Karpas-422 (cell line): ENCODE results near the gene TUBA4B. TPM values are rescaled to one million over a fixed set of nuclear protein-coding genes. Genes with fewer than 3 reads are reported as not detected.

Experiments used
- DNase-seq: peaks from one replicate; pipeline ENCODE4 v3.0.0-alpha.2; 2015
- H2AFZ ChIP-seq: fragments of 200-600 bp; sonication (generic); 2 replicates; pipeline ENCODE4 v1.6.1; 2014; ENCODE audit warnings: antibody characterized with exemption, low read length, mixed read lengths
- H3K27ac ChIP-seq: fragments of 200-600 bp; sonication (generic); 2 replicates; pipeline ENCODE4 v1.5.1; 2014; ENCODE audit warnings: mild to moderate bottlenecking, low read length, moderate library complexity
- H3K27me3 ChIP-seq: fragments of 200-600 bp; sonication (generic); 2 replicates; pipeline ENCODE4 v1.6.1; 2014; ENCODE audit warnings: low read length, mixed read lengths
- H3K36me3 ChIP-seq: fragments of 200-600 bp; sonication (generic); 2 replicates; pipeline ENCODE4 v1.6.1; 2014; ENCODE audit warnings: low read length, mixed read lengths; ENCODE audit not compliant: insufficient read depth
- H3K4me1 ChIP-seq: fragments of 200-600 bp; sonication (generic); 2 replicates; pipeline ENCODE4 v1.6.1; 2014; ENCODE audit warnings: mild to moderate bottlenecking, low read length, mixed read lengths
- H3K4me2 ChIP-seq: fragments of 200-600 bp; sonication (generic); 2 replicates; pipeline ENCODE4 v1.6.1; 2014; ENCODE audit warnings: low read length, low read depth, mild to moderate bottlenecking; ENCODE audit not compliant: poor library complexity, severe bottlenecking
- H3K4me3 ChIP-seq: fragments of 200-600 bp; sonication (generic); 2 replicates; pipeline ENCODE4 v1.5.1; 2014; ENCODE audit warnings: mild to moderate bottlenecking, antibody characterized with exemption, low read length, mixed read lengths
- H3K79me2 ChIP-seq: fragments of 200-600 bp; sonication (generic); 2 replicates; pipeline ENCODE4 v1.6.1; 2014; ENCODE audit warnings: mild to moderate bottlenecking, low read length, mixed read lengths
- H3K9ac ChIP-seq: fragments of 200-600 bp; sonication (generic); 2 replicates; pipeline ENCODE4 v1.6.0; 2014; ENCODE audit warnings: low read length
- H3K9me2 ChIP-seq: fragments of 200-600 bp; sonication (generic), shearing (Covaris generic); replicated peaks from 2 replicates; pipeline ENCODE4 v1.6.0; 2014; ENCODE audit warnings: mild to moderate bottlenecking, low read length, moderate library complexity; ENCODE audit not compliant: insufficient read depth
- H3K9me3 ChIP-seq: fragments of 300-700, 200-600 bp; sonication (generic); 2 replicates; pipeline ENCODE4 v1.6.1; 2014; ENCODE audit warnings: low read length, mixed read lengths
- H4K20me1 ChIP-seq: fragments of 200-600 bp; sonication (generic); 2 replicates; pipeline ENCODE4 v1.6.1; 2014; ENCODE audit warnings: mild to moderate bottlenecking, antibody characterized with exemption, low read length, low read depth; ENCODE audit not compliant: insufficient read depth
- total RNA-seq: library from RNA; depleted of rRNA; stranded (reverse); fragments of >200 nt; shearing (Covaris generic); gene quantifications from 2 replicates; pipeline ENCODE4 v1.2.3, GENCODE V29; 2014; ENCODE audit warnings: low replicate concordance

The TUBA4B gene
- total RNA-seq, 1 experiment from 2014 or later = not detected

- Histone ChIP-seq H3K9me2 (no peaks in the 10 kb centered on the region), H3K79me2 (no peaks in the 10 kb centered on the region), H3K4me3 (no peak overlapping the region), H3K9ac (no peak overlapping the region), H4K20me1 (peaks cover 4% of the 10 kb centered on the region; the same call in 1 of the 2 replicates), H3K27me3 (no peaks in the 10 kb centered on the region), H2AFZ (no peak overlapping the region), H3K27ac (no peak overlapping the region), H3K4me2 (no peak overlapping the region), H3K36me3 (no peaks in the 10 kb centered on the region), H3K4me1 (no peaks in the 10 kb centered on the region), H3K9me3 (no peaks in the 10 kb centered on the region)
- DNase-seq = no peak
Measured at GRCh38 chr2:219271021-219271420, 18.0 kb downstream of the TUBA4B start.

GRCh38 chr2:219272356-219272755 is 19.3 kb downstream of the TUBA4B start:
- Histone ChIP-seq H3K9me2 (no peaks in the 10 kb centered on the region), H3K4me3 (no peak overlapping the region), H3K79me2 (no peaks in the 10 kb centered on the region), H3K4me1 (peaks cover 5% of the 10 kb centered on the region), H3K4me2 (no peak overlapping the region), H3K27me3 (no peaks in the 10 kb centered on the region), H4K20me1 (peaks cover 4% of the 10 kb centered on the region; the same call in 1 of the 2 replicates), H3K9me3 (no peaks in the 10 kb centered on the region), H3K36me3 (no peaks in the 10 kb centered on the region), H2AFZ (no peak overlapping the region), H3K27ac (no peak overlapping the region), H3K9ac (no peak overlapping the region)
- no peak for DNase-seq

- DNase-seq = no peak
- Histone ChIP-seq H3K79me2 (no peaks in the 10 kb centered on the region), H3K4me3 (no peak overlapping the region), H2AFZ (no peak overlapping the region), H3K27me3 (no peaks in the 10 kb centered on the region), H3K27ac (no peak overlapping the region), H3K4me2 (no peak overlapping the region), H3K4me1 (peaks cover 12% of the 10 kb centered on the region), H3K9me3 (no peaks in the 10 kb centered on the region), H4K20me1 (peaks cover 4% of the 10 kb centered on the region; the same call in 1 of the 2 replicates), H3K36me3 (no peaks in the 10 kb centered on the region), H3K9ac (no peak overlapping the region), H3K9me2 (no peaks in the 10 kb centered on the region)
Measured at GRCh38 chr2:219272995-219273394, 20.0 kb downstream of the TUBA4B start.

GRCh38 chr2:219273937-219274336 is 20.9 kb downstream of the TUBA4B start:
- Histone ChIP-seq H3K4me3 (no peak overlapping the region), H4K20me1 (peaks cover 4% of the 10 kb centered on the region; the same call in 1 of the 2 replicates), H3K27me3 (no peaks in the 10 kb centered on the region), H2AFZ (no peak overlapping the region), H3K9me3 (no peaks in the 10 kb centered on the region), H3K4me1 (peaks cover 21% of the 10 kb centered on the region), H3K27ac (no peak overlapping the region), H3K4me2 (no peak overlapping the region), H3K9ac (no peak overlapping the region), H3K9me2 (no peaks in the 10 kb centered on the region), H3K36me3 (no peaks in the 10 kb centered on the region), H3K79me2 (no peaks in the 10 kb centered on the region)
- no peak for DNase-seq

- no peak overlapping the region for H3K4me2 ChIP-seq
Measured at GRCh38 chr2:219274361-219274921, 21.4 kb downstream of the TUBA4B start.

GRCh38 chr2:219277703-219278654 is 24.9 kb downstream of the TUBA4B start:
- Histone ChIP-seq H4K20me1 (no peaks in the 10 kb centered on the region; the same call in 1 of the 2 replicates), H3K36me3 (no peaks in the 10 kb centered on the region; the same call in 1 of the 2 replicates), H3K27ac (peak overlapping the region; percentile 96), H3K4me3 (peak overlapping the region; percentile 66), H3K4me1 (peaks cover 40% of the 10 kb centered on the region), H3K27me3 (no peaks in the 10 kb centered on the region), H3K9me3 (no peaks in the 10 kb centered on the region), H3K9ac (peak overlapping the region; percentile 76), H3K79me2 (no peaks in the 10 kb centered on the region), H3K4me2 (peak overlapping the region; percentile 74), H2AFZ (peak overlapping the region; percentile 86), H3K9me2 (no peaks in the 10 kb centered on the region)
- peak; percentile 89 for DNase-seq

More at GRCh38 chr2:219274361-219274921, 21.4 kb downstream of the TUBA4B start:
- Histone ChIP-seq H4K20me1 (peaks cover 4% of the 10 kb centered on the region; the same call in 1 of the 2 replicates), H3K79me2 (no peaks in the 10 kb centered on the region), H3K9ac (no peak overlapping the region), H3K9me3 (no peaks in the 10 kb centered on the region), H3K36me3 (no peaks in the 10 kb centered on the region), H3K4me3 (no peak overlapping the region), H2AFZ (no peak overlapping the region), H3K4me1 (peaks cover 24% of the 10 kb centered on the region), H3K27me3 (no peaks in the 10 kb centered on the region), H3K9me2 (no peaks in the 10 kb centered on the region), H3K27ac (no peak overlapping the region)
- no peak for DNase-seq

GRCh38 chr2:219278655-219279150 is 25.7 kb downstream of the TUBA4B start:
- Histone ChIP-seq H3K9ac (peak overlapping the region; percentile 76), H3K4me1 (peaks cover 40% of the 10 kb centered on the region), H3K27ac (peak overlapping the region; percentile 96), H2AFZ (0 out of 2 replicates have a peak overlapping the region, but pooled peaks have one; percentile 86), H4K20me1 (no peaks in the 10 kb centered on the region; the same call in 1 of the 2 replicates), H3K27me3 (no peaks in the 10 kb centered on the region), H3K4me3 (peak overlapping the region; percentile 66), H3K36me3 (no peaks in the 10 kb centered on the region; the same call in 1 of the 2 replicates), H3K9me3 (no peaks in the 10 kb centered on the region), H3K79me2 (no peaks in the 10 kb centered on the region), H3K4me2 (peak overlapping the region; percentile 74), H3K9me2 (no peaks in the 10 kb centered on the region)
- DNase-seq = no peak
